ENCODE measurements around the gene MLH3. TPM values are rescaled to one million over a fixed set of nuclear protein-coding genes. Genes with fewer than 3 reads are reported as not detected.

The MLH3 gene
- total RNA-seq, 1 donor from 2014 or later: 21.3 TPM

- no peak overlapping the region for H3K27ac Mint-ChIP-seq (ENCODE audit: unreplicated experiment)
- TF ChIP-seq CTCF (IDR thresholded peaks at IDR 0.05): no peak
- H3K9me3 Mint-ChIP-seq (ENCODE audit: low read depth): no peaks in the 10 kb centered on the region
- H3K36me3 Mint-ChIP-seq (ENCODE audit: low read depth): no peaks in the 10 kb centered on the region
- H3K27me3 Mint-ChIP-seq (ENCODE audit: low read depth): no peaks in the 10 kb centered on the region
- H3K4me3 Mint-ChIP-seq (ENCODE audit: unreplicated experiment): no peak overlapping the region
- H3K4me1 Mint-ChIP-seq (ENCODE audit: low read depth): peaks cover 19% of the 10 kb centered on the region
- no peak for DNase-seq (ENCODE audit: low spot score)
These were observed 15.9 kb upstream of the MLH3 start for GRCh38 chr14:75067212-75067611.

GRCh38 chr14:75066691-75067090, 15.4 kb upstream of the MLH3 start:
- Mint-ChIP-seq H3K27me3 (ENCODE audit: low read depth) (no peaks in the 10 kb centered on the region), H3K36me3 (ENCODE audit: low read depth) (no peaks in the 10 kb centered on the region), H3K9me3 (ENCODE audit: low read depth) (no peaks in the 10 kb centered on the region), H3K27ac (ENCODE audit: unreplicated experiment) (no peak overlapping the region), H3K4me3 (ENCODE audit: unreplicated experiment) (no peak overlapping the region), H3K4me1 (ENCODE audit: low read depth) (peaks cover 19% of the 10 kb centered on the region)
- no peak for TF ChIP-seq CTCF (IDR thresholded peaks at IDR 0.05)
- DNase-seq (ENCODE audit: low spot score): no peak

- Mint-ChIP-seq H3K27me3 (ENCODE audit: low read depth) (no peaks in the 10 kb centered on the region), H3K4me1 (ENCODE audit: low read depth) (peaks cover 23% of the 10 kb centered on the region), H3K9me3 (ENCODE audit: low read depth) (peaks cover 2% of the 10 kb centered on the region), H3K27ac (ENCODE audit: unreplicated experiment) (peak overlapping the region; percentile 84), H3K4me3 (ENCODE audit: unreplicated experiment) (peak overlapping the region; percentile 100), H3K36me3 (ENCODE audit: low read depth) (peaks cover 4% of the 10 kb centered on the region)
- DNase-seq (ENCODE audit: low spot score): no peak
- TF ChIP-seq CTCF (IDR thresholded peaks at IDR 0.05): no peak
These were observed 12.9 kb upstream of the MLH3 start for GRCh38 chr14:75064205-75064567.

- Mint-ChIP-seq H3K27ac (ENCODE audit: unreplicated experiment) (peak within 1 kb of the TSS; percentile 84), H3K9me3 (ENCODE audit: low read depth) (peaks cover 2% of the 10 kb centered on the region), H3K27me3 (ENCODE audit: low read depth) (no peaks in the 10 kb centered on the region), H3K4me3 (ENCODE audit: unreplicated experiment) (peak within 1 kb of the TSS; percentile 100), H3K4me1 (ENCODE audit: low read depth) (peaks cover 23% of the 10 kb centered on the region), H3K36me3 (ENCODE audit: low read depth) (peaks cover 4% of the 10 kb centered on the region)
- peak; percentile 96 for DNase-seq (ENCODE audit: low spot score)
- peak; percentile 20 for TF ChIP-seq CTCF (IDR thresholded peaks at IDR 0.05)
These were observed 12.4 kb upstream of the MLH3 start, which contains the start of gene ACYP1 for GRCh38 chr14:75063491-75064204. Gene ACYP1, minus strand, starts transcription at chr14:75064024. Its CDS starts 471 bp downstream, at chr14:75063553.

DNA sequence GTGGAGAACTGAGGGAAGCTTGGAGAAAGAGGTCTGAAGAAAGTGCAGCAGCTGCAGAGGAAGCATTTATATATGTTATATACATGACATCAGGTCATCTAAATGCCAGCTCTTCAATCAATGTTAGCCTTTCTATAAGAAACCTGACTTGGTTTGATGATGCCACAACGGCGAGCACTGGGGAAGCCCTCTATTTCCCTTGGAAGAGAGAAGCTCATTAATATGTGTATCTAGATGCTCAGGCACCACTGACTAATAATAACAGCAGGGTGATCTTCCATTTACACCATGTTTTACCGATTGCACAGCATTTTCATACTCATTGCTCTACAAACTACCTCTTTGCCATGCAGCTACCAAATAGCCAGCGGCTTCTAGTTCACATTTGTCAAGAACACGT, 11.7 kb upstream of the MLH3 start:
- H3K4me1 Mint-ChIP-seq (ENCODE audit: low read depth): peaks cover 23% of the 10 kb centered on the region
- no peak overlapping the region for H3K27ac Mint-ChIP-seq (ENCODE audit: unreplicated experiment)
- TF ChIP-seq CTCF (IDR thresholded peaks at IDR 0.05): no peak
- peak overlapping the region; percentile 100 for H3K4me3 Mint-ChIP-seq (ENCODE audit: unreplicated experiment)
- peaks cover 2% of the 10 kb centered on the region for H3K9me3 Mint-ChIP-seq (ENCODE audit: low read depth)
- H3K36me3 Mint-ChIP-seq (ENCODE audit: low read depth): peaks cover 4% of the 10 kb centered on the region
- H3K27me3 Mint-ChIP-seq (ENCODE audit: low read depth): no peaks in the 10 kb centered on the region
- no peak for DNase-seq (ENCODE audit: low spot score)

All from chondrocyte (in vitro differentiated cells).